Measurements from ENCODE around the gene PAQR5.
"Not testable (repeated sequence)": the region's sequence is repeated elsewhere in the genome, so short reads cannot be mapped to it uniquely, and the experiment has no call there.

GRCh38 chr15:69302087-69302486, 3.4 kb downstream of the PAQR5 start:
- not testable (repeated sequence) for TF ChIP-seq CTCF, POLR2A (IDR thresholded peaks at IDR 0.05)

Measured in lower leg skin (tissue), 3 donors.